Large intestine (tissue), 3 donors: ENCODE measurements around the gene PHETA1. TPM values are rescaled to one million over a fixed set of nuclear protein-coding genes. Genes with fewer than 3 reads are reported as not detected.
"Not testable (repeated sequence)": the region's sequence is repeated elsewhere in the genome, so short reads cannot be mapped to it uniquely, and the experiment has no call there.

ENCODE experiments used
- DNase-seq, 2 donors: peaks; one replicate each; pipeline versions ENCODE4 v3.0.0 to v3.0.0-alpha.2; 2013
- H3K27ac ChIP-seq: one replicate; pipeline ENCODE4 v1.5.1; 2013; ENCODE audit warnings: low read length
- H3K27me3 ChIP-seq: 2 replicates; pipeline ENCODE4 v1.6.1; 2013; ENCODE audit warnings: low read length; ENCODE audit not compliant: control insufficient read depth, insufficient read depth
- H3K36me3 ChIP-seq: 2 replicates; pipeline ENCODE4 v1.6.1; 2013; ENCODE audit warnings: low read length; ENCODE audit not compliant: control insufficient read depth, insufficient read depth
- H3K4me1 ChIP-seq: one replicate; pipeline ENCODE4 v1.6.1; 2013; ENCODE audit warnings: low read length; ENCODE audit not compliant: control insufficient read depth, insufficient read depth
- H3K4me3 ChIP-seq: one replicate; pipeline ENCODE4 v1.5.1; 2013; ENCODE audit warnings: low read length
- H3K9me3 ChIP-seq: one replicate; pipeline ENCODE4 v1.6.1; 2013; ENCODE audit warnings: mild to moderate bottlenecking, low read depth, low read length, moderate library complexity; ENCODE audit not compliant: control insufficient read depth
- WGBS: methylation state at CpG from one replicate; pipeline ENCODE4 v1.1.5; 2013; ENCODE audit warnings: low lambda C conversion rate; ENCODE audit not compliant: insufficient coverage; 5-methylcytosine and 5-hydroxymethylcytosine counted together
- polyA plus RNA-seq: library from polyadenylated mRNA; unstranded; fragments of 120-200 nt; gene quantifications from one replicate; pipeline ENCODE4 v1.2.1, GENCODE V29; 2013

PHETA1 gene
- polyA plus RNA-seq, 1 donor, result 85.8 TPM

- peak; percentile 97 to 98 for DNase-seq
- Histone ChIP-seq H3K27ac (peak overlapping the region; percentile 35), H3K36me3 (no peaks in the 10 kb centered on the region), H3K4me3 (peak overlapping the region; percentile 56), H3K9me3 (peaks cover 2% of the 10 kb centered on the region), H3K4me1 (peaks cover 14% of the 10 kb centered on the region), H3K27me3 (peaks cover 4% of the 10 kb centered on the region)
- no CpG with 5 or more reads among the region's 59 CpGs for WGBS
Observed at GRCh38 chr12:111405149-111405858, 36.4 kb upstream of the PHETA1 start.

GRCh38 chr12:111404362-111405148 is 35.7 kb upstream of the PHETA1 start:
- Histone ChIP-seq H3K4me3 (peak overlapping the region; percentile 56), H3K36me3 (no peaks in the 10 kb centered on the region), H3K27ac (peak overlapping the region; percentile 35), H3K27me3 (peaks cover 4% of the 10 kb centered on the region), H3K4me1 (peaks cover 14% of the 10 kb centered on the region), H3K9me3 (peaks cover 2% of the 10 kb centered on the region)
- DNase-seq, result peak in 1 of 2 donors; percentile 64
- WGBS, result 94% methylated on average over 2 of the region's 21 CpGs

- not testable (repeated sequence) for H3K9me3 ChIP-seq, H3K27me3 ChIP-seq, H3K4me3 ChIP-seq, H3K36me3 ChIP-seq, DNase-seq, H3K27ac ChIP-seq
- peaks cover 14% of the 10 kb centered on the region for H3K4me1 ChIP-seq
- 77% methylated on average over 3 of the region's 9 CpGs for WGBS
Observed at GRCh38 chr12:111402490-111402824, 33.6 kb upstream of the PHETA1 start.

- H3K4me3 ChIP-seq, result no peak overlapping the region
- H3K27me3 ChIP-seq, result no peaks in the 10 kb centered on the region
- no CpG with 5 or more reads among the region's 6 CpGs for WGBS
- no peaks in the 10 kb centered on the region for H3K36me3 ChIP-seq
- H3K27ac ChIP-seq, result no peak overlapping the region
- no peaks in the 10 kb centered on the region for H3K9me3 ChIP-seq
- peaks cover 7% of the 10 kb centered on the region for H3K4me1 ChIP-seq
- DNase-seq, result no peak
Observed at GRCh38 chr12:111401167-111401605, 32.3 kb upstream of the PHETA1 start.

GRCh38 chr12:111399741-111400404 is 31.0 kb upstream of the PHETA1 start:
- DNase-seq, H3K36me3 ChIP-seq, H3K4me3 ChIP-seq, H3K27me3 ChIP-seq, H3K9me3 ChIP-seq, H3K27ac ChIP-seq, H3K4me1 ChIP-seq: not testable (repeated sequence)
- 90% methylated on average over 2 of the region's 9 CpGs for WGBS

- Histone ChIP-seq H3K9me3 (no peaks in the 10 kb centered on the region), H3K27ac (no peak overlapping the region), H3K27me3 (no peaks in the 10 kb centered on the region), H3K36me3 (no peaks in the 10 kb centered on the region), H3K4me3 (no peak overlapping the region), H3K4me1 (peaks cover 2% of the 10 kb centered on the region)
- WGBS, result no CpG with 5 or more reads among the region's 4 CpGs
- no peak for DNase-seq
Observed at GRCh38 chr12:111398530-111398929, 29.6 kb upstream of the PHETA1 start.

- no peaks in the 10 kb centered on the region for H3K36me3 ChIP-seq
- H3K9me3 ChIP-seq, result no peaks in the 10 kb centered on the region
- DNase-seq, result peak; percentile 81 to 85
- WGBS, result no CpG with 5 or more reads among the region's 34 CpGs
- H3K4me1 ChIP-seq, result peaks cover 2% of the 10 kb centered on the region
- H3K27ac ChIP-seq, result no peak overlapping the region
- H3K27me3 ChIP-seq, result no peaks in the 10 kb centered on the region
- H3K4me3 ChIP-seq, result no peak overlapping the region
Observed at GRCh38 chr12:111396726-111397445, 28.0 kb upstream of the PHETA1 start.

- not testable (repeated sequence) for H3K4me1 ChIP-seq, H3K27ac ChIP-seq, DNase-seq, H3K4me3 ChIP-seq, H3K36me3 ChIP-seq, H3K9me3 ChIP-seq, H3K27me3 ChIP-seq
- WGBS, result no CpG with 5 or more reads among the region's 7 CpGs
Observed at GRCh38 chr12:111396271-111396670, 27.4 kb upstream of the PHETA1 start.

- peaks cover 2% of the 10 kb centered on the region for H3K4me1 ChIP-seq
- DNase-seq, result no peak
- no peaks in the 10 kb centered on the region for H3K27me3 ChIP-seq
- H3K4me3 ChIP-seq, result no peak overlapping the region
- H3K36me3 ChIP-seq, result no peaks in the 10 kb centered on the region
- WGBS, result 93% methylated on average over 3 of the region's 8 CpGs
- no peak overlapping the region for H3K27ac ChIP-seq
- no peaks in the 10 kb centered on the region for H3K9me3 ChIP-seq
Observed at GRCh38 chr12:111395336-111396187, 26.7 kb upstream of the PHETA1 start.
